Astrocyte of the cerebellum (primary cell): Measurements from ENCODE around the gene FRMD4A.

Experiments
- DNase-seq: peaks from one replicate; pipeline ENCODE4 v3.0.0-alpha.2; 2011; ENCODE audit warnings: low read depth
- H3K4me3 ChIP-seq: 2 replicates; pipeline ENCODE4 v1.5.1; 2011; ENCODE audit warnings: mild to moderate bottlenecking, low read depth, low read length, moderate library complexity
- in situ Hi-C: cut with HindIII; loops from 2 replicates; pipeline ENCODE4 v1.10.0; 2017; ENCODE audit warnings: low sequenced_read_pairs
- TF ChIP-seq, protein P1 (sequence below): IDR thresholded peaks from 2 replicates; pipeline ENCODE4 v1.5.1; 2012; ENCODE audit warnings: low read length, low read depth, moderate library complexity, mild to moderate bottlenecking; ENCODE audit errors: missing control alignments

The FRMD4A gene

DNA sequence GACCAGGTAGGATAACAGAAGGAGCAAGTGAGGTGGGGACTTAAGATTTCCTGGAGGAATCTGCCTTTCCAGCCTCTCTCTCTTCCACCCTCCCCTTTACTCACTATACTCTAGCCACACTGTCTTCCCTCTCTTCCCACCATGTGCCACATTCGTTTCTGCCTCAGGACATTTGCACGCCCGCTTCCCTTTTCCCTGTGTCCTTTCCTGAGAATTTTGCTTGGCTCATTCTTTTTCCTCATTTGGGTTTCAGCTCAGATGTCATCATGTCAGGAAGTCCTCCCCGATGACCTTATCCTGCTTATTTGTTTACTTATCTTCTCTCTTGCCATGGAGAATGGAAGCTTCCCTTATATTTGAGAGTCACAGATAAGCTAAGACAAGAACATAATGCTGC lies 380.2 kb downstream of the FRMD4A start:
- no peak overlapping the region for H3K4me3 ChIP-seq
- TF ChIP-seq, protein P1, sequence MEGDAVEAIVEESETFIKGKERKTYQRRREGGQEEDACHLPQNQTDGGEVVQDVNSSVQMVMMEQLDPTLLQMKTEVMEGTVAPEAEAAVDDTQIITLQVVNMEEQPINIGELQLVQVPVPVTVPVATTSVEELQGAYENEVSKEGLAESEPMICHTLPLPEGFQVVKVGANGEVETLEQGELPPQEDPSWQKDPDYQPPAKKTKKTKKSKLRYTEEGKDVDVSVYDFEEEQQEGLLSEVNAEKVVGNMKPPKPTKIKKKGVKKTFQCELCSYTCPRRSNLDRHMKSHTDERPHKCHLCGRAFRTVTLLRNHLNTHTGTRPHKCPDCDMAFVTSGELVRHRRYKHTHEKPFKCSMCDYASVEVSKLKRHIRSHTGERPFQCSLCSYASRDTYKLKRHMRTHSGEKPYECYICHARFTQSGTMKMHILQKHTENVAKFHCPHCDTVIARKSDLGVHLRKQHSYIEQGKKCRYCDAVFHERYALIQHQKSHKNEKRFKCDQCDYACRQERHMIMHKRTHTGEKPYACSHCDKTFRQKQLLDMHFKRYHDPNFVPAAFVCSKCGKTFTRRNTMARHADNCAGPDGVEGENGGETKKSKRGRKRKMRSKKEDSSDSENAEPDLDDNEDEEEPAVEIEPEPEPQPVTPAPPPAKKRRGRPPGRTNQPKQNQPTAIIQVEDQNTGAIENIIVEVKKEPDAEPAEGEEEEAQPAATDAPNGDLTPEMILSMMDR, result no peak
- in situ Hi-C loops, result no loop called here
- no peak for DNase-seq

DNA sequence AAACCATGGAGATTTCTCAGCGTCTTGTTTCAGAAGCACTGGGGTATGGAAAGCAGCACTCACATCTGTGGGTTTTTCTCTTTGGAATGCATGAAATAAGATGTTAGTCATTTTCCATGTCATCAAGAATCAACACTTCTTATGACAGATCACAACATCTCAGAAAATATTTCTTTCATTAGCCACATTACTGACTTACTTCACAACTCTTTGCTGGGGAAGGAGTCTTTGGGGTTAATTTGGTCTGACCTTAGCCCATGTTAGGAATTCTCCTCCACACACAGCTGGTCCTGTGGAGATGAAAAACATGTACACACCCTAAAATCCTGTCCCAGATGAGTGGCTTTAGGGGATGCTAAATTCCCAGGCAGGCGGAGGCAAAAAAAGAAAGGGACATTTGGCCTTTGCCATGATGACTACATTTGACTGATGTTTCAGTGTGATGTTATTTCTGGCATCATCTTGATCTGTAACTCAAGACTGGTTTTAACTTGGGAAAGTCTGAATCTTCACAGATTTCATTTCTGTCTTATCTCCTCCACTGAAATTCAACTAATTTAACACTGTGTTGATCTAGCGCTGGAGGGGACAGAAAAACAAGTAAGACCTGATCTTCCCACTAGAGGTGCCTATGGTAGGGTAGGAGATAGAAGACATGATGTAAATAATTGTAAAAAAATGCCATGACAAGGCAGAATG lies 380.7 kb downstream of the FRMD4A start:
- in situ Hi-C loops, result no loop called here
- H3K4me3 ChIP-seq, result no peak overlapping the region
- DNase-seq, result peak; percentile 75
- TF ChIP-seq, protein P1, result no peak

DNA sequence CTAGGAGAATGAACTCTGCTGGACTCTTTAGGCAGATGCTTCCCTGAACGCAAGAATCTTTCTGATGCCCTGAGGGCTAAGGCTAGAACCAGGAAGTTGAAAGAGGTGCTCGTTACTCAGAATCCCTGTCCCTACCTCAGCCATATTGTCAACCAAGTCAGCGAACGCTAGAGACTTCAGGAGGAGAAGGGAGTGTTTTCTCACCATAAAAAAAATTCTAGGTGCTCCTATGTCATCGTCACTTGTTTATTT lies 384.6 kb downstream of the FRMD4A start:
- TF ChIP-seq, protein P1, result no peak
- H3K4me3 ChIP-seq, result no peak overlapping the region
- no peak for DNase-seq
- in situ Hi-C loops, result no loop called here

DNA sequence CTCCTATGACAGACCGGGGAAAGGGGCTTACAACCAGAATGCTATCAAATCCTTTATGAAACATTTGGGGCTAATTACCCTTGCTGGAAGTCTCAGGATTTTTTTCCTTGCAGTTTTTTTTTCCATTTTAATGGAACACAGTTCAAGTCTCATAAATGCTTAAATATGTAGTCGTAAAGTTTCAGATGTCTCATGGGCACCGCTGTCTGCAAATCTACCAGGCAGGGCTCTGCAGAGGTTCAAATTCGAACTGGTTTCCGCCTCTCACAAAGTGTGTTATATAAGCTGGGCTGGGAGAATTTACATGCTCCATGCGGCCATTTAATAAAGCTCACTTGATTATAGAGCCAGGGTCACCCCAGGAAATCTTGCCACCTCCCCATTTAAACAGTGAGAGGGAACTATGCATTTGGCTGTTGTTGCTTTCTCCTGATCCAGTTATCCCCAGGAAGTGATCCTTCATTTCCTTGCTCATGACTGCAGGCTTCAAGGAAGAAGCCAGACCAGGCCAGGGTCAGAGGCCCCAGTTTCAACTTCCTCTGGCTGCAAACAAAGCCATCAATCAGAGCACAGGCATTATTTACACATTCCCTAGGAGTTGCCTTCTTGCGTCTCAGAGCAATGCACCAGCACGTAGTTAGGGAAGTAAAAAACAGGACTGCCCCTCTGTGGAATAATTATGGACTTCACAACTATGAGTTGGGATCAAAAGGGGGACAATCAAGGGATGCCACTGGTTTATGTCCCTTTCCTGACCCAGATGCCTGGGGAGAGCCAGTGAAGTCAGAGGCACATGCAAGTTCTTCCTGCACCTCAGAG lies 385.1 kb downstream of the FRMD4A start:
- no peak for DNase-seq
- TF ChIP-seq, protein P1, result no peak
- H3K4me3 ChIP-seq, result no peak overlapping the region
- in situ Hi-C loops, result no loop called here

DNA sequence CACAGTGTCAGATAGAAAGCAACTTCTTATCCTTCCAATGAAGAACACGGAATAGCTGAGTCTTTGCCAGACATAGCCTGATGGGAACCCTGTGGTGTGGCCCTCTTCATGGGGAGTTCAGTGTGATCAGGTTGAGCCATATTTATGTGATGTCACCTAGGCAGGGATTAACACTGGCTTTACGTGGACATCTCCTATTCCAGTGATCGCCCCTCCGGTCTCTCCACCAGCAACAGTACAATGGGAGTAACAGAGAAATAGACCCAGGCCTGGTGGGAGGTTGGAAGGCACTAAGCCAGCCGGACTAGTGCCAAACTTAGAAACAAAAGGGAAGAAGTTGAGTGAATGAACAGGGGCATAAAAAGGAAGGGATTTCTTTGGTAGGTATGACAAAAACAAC lies 385.9 kb downstream of the FRMD4A start:
- TF ChIP-seq, protein P1, result no peak
- DNase-seq, result no peak
- no peak overlapping the region for H3K4me3 ChIP-seq
- in situ Hi-C loops, result no loop called here

DNA sequence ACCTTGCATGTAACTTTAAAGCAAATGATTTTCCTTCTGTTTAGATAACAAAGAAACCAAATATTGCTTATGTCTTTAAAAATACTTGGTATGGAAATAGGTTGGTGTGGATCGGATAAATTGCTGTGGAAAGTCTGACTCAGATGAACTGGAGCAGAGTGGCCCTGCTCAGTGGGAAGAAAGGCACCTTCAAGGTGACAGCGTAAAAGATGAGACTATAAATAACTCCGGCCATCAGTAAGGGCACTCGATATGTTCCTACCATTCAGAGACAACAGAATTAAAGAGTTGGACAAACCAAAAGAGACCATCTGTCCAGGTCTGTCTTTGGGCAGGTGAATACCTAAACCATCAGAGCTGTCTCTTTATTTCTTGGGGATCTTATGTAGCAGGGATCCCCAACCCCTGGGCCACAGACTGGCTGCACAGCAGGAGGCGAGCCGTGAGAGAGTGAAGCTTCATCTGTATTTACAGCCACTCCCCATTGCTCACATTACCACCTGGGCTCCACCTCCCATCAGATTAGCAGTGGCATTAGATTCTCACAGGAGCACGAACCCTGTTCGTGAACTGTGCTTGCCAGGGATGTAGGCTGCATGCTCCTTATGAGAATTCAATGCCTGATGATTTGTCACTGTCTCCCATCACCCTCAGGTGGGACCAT lies 386.9 kb downstream of the FRMD4A start:
- no peak overlapping the region for H3K4me3 ChIP-seq
- TF ChIP-seq, protein P1, result no peak
- in situ Hi-C loops, result no loop called here
- no peak for DNase-seq
